ENCODE results near the gene ODR4. TPM values are rescaled to one million over a fixed set of nuclear protein-coding genes. Genes with fewer than 3 reads are reported as not detected.
"Not testable (repeated sequence)": the region's sequence is repeated elsewhere in the genome, so short reads cannot be mapped to it uniquely, and the experiment has no call there.

ODR4 gene
- total and polyA plus RNA-seq, 9 donors: 11.6 to 19.1 (median 15.4) TPM

GRCh38 chr1:186375929-186376319 is 286 bp downstream of the ODR4 start:
- H3K4me1 ChIP-seq (ENCODE audit: insufficient read depth): peaks cover 4% of the 10 kb centered on the region
- no peak for DNase-seq
- no peak for TF ChIP-seq CTCF (IDR thresholded peaks at IDR 0.05)
- no peak for TF ChIP-seq POLR2A (IDR thresholded peaks at IDR 0.05)
- no peak for TF ChIP-seq EP300 (IDR thresholded peaks at IDR 0.05)
- no peaks in the 10 kb centered on the region for H3K36me3 ChIP-seq
- H3K27me3 ChIP-seq: no peaks in the 10 kb centered on the region
- 0 to 1% (median 0%) methylated on average over 12 of the region's 12 CpGs for WGBS, 3 donors
- intact Hi-C loops (cut with DNase I): no loop called here
- no peaks in the 10 kb centered on the region for H3K9me3 ChIP-seq
- peak overlapping the region; percentile 92 for H3K27ac ChIP-seq
- H3K4me3 ChIP-seq: peak overlapping the region; percentile 90

- 94 to 97% (median 94%) methylated on average over 3 of the region's 3 CpGs for WGBS, 3 donors
- no peak for DNase-seq
- Histone ChIP-seq H3K9me3 (no peaks in the 10 kb centered on the region), H3K4me3 (no peak overlapping the region), H3K36me3 (no peaks in the 10 kb centered on the region), H3K27ac (no peak overlapping the region), H3K4me1 (ENCODE audit: insufficient read depth) (no peaks in the 10 kb centered on the region), H3K27me3 (no peaks in the 10 kb centered on the region)
- no peak for TF ChIP-seq POLR2A (IDR thresholded peaks at IDR 0.05)
- intact Hi-C loops (cut with DNase I): no loop called here
Observed at GRCh38 chr1:186386725-186387383, 11.2 kb downstream of the ODR4 start.

GRCh38 chr1:186390925-186391324 is 15.3 kb downstream of the ODR4 start:
- DNase-seq: no peak
- intact Hi-C loops (cut with DNase I): loop anchor here in 1 of 4 donors (10.0 kb wide), 1 partner anchor 594 kb away; no protein-coding TSS in a partner anchor
- TF ChIP-seq POLR2A (IDR thresholded peaks at IDR 0.05): no peak
- no peak for TF ChIP-seq CTCF (IDR thresholded peaks at IDR 0.05)
- no peaks in the 10 kb centered on the region for H3K27me3 ChIP-seq
- H3K36me3 ChIP-seq: no peaks in the 10 kb centered on the region
- no peak overlapping the region for H3K4me3 ChIP-seq
- 95 to 99% (median 96%) methylated on average over 1 of the region's 1 CpG for WGBS, 3 donors
- H3K4me1 ChIP-seq (ENCODE audit: insufficient read depth): no peaks in the 10 kb centered on the region
- H3K9me3 ChIP-seq: no peaks in the 10 kb centered on the region
- H3K27ac ChIP-seq: no peak overlapping the region

- 79 to 91% (median 84%) methylated on average over 4 of the region's 4 CpGs for WGBS, 3 donors
- Histone ChIP-seq H3K4me3 (no peak overlapping the region), H3K27me3 (no peaks in the 10 kb centered on the region), H3K27ac (no peak overlapping the region), H3K36me3 (no peaks in the 10 kb centered on the region), H3K9me3 (no peaks in the 10 kb centered on the region), H3K4me1 (ENCODE audit: insufficient read depth) (no peaks in the 10 kb centered on the region)
- no peak for DNase-seq
- TF ChIP-seq EP300 (IDR thresholded peaks at IDR 0.05): no peak
- TF ChIP-seq CTCF (IDR thresholded peaks at IDR 0.05): no peak
- TF ChIP-seq POLR2A (IDR thresholded peaks at IDR 0.05): no peak
- intact Hi-C loops (cut with DNase I): loop anchor here in 1 of 4 donors (10.0 kb wide), 1 partner anchor 593 kb away; no protein-coding TSS in a partner anchor
Observed at GRCh38 chr1:186391841-186392240, 16.2 kb downstream of the ODR4 start.

GRCh38 chr1:186392711-186393110 is 17.1 kb downstream of the ODR4 start:
- not testable (repeated sequence) for H3K36me3 ChIP-seq; H3K4me3 ChIP-seq; H3K9me3 ChIP-seq; H3K27ac ChIP-seq; DNase-seq; H3K27me3 ChIP-seq; H3K4me1 ChIP-seq (ENCODE audit: insufficient read depth)
- WGBS, 3 donors: 88 to 94% (median 91%) methylated on average over 6 of the region's 6 CpGs
- intact Hi-C loops (cut with DNase I): loop anchor here in 1 of 4 donors (10.0 kb wide), 1 partner anchor 592 kb away; no protein-coding TSS in a partner anchor

GRCh38 chr1:186401446-186401845 is 25.8 kb downstream of the ODR4 start:
- intact Hi-C loops (cut with DNase I); H3K4me1 ChIP-seq (ENCODE audit: insufficient read depth); H3K4me3 ChIP-seq; DNase-seq; H3K9me3 ChIP-seq; H3K36me3 ChIP-seq; H3K27me3 ChIP-seq; H3K27ac ChIP-seq: not testable (repeated sequence)
- 89 to 94% (median 93%) methylated on average over 2 of the region's 2 CpGs for WGBS, 3 donors
